Neural cell (in vitro differentiated cells): Measurements from ENCODE around the gene FOXI3. TPM values are rescaled to one million over a fixed set of nuclear protein-coding genes. Genes with fewer than 3 reads are reported as not detected.
"Not testable (repeated sequence)": the region's sequence is repeated elsewhere in the genome, so short reads cannot be mapped to it uniquely, and the experiment has no call there.

Experiments used
- H2AFZ ChIP-seq: fragments of 200-600, 300-800 bp; sonication (generic), shearing (Covaris generic); 2 replicates; pipeline ENCODE4 v1.6.0; 2014; ENCODE audit warnings: low read depth, mild to moderate bottlenecking, antibody characterized with exemption, low read length, moderate library complexity
- H3F3A ChIP-seq: fragments of 200-600 bp; shearing (Covaris generic); 2 replicates; pipeline ENCODE4 v1.6.1; 2016; ENCODE audit warnings: mild to moderate bottlenecking, moderate library complexity, mixed read lengths, antibody characterized with exemption, low read length; ENCODE audit not compliant: insufficient read depth, poor library complexity, severe bottlenecking
- H3K27ac ChIP-seq: fragments of 200-600, 300-800 bp; sonication (generic), shearing (Covaris generic); 2 replicates; pipeline ENCODE4 v1.5.1; 2014; ENCODE audit warnings: mild to moderate bottlenecking, low read length, moderate library complexity
- H3K27me3 ChIP-seq: fragments of 300-800, 200-600 bp; sonication (generic), shearing (Covaris generic); 2 replicates; pipeline ENCODE4 v1.6.0; 2014; ENCODE audit warnings: mild to moderate bottlenecking, low read depth, low read length, moderate library complexity; ENCODE audit not compliant: insufficient read depth
- H3K36me3 ChIP-seq: fragments of 300-800, 200-600 bp; sonication (generic), shearing (Covaris generic); 2 replicates; pipeline ENCODE4 v1.5.1; 2014; ENCODE audit warnings: mild to moderate bottlenecking, antibody characterized with exemption, low read length, moderate library complexity; ENCODE audit not compliant: insufficient read depth
- H3K4me2 ChIP-seq: fragments of 300-800, 200-600 bp; sonication (generic), shearing (Covaris generic); 2 replicates; pipeline ENCODE4 v1.6.0; 2014; ENCODE audit warnings: mild to moderate bottlenecking, low read length
- H3K4me3 ChIP-seq: fragments of 300-800, 200-600 bp; sonication (generic), shearing (Covaris generic); 2 replicates; pipeline ENCODE4 v1.5.1; 2014; ENCODE audit warnings: mild to moderate bottlenecking, low read length, moderate library complexity
- H3K79me2 ChIP-seq: fragments of 200-600 bp; shearing (Covaris generic); replicated peaks from 2 replicates; pipeline ENCODE4 v1.6.0; 2014; ENCODE audit warnings: mild to moderate bottlenecking, low read length, moderate library complexity; ENCODE audit not compliant: insufficient read depth
- H3K9ac ChIP-seq: fragments of 300-800, 200-600 bp; sonication (generic), shearing (Covaris generic); 2 replicates; pipeline ENCODE4 v1.6.1; 2016; ENCODE audit warnings: mild to moderate bottlenecking, low read length, mixed read lengths
- H3K9me2 ChIP-seq: fragments of 200-600 bp; shearing (Covaris generic); 2 replicates; pipeline ENCODE4 v1.6.1; 2016; ENCODE audit warnings: mild to moderate bottlenecking, low read length, mixed read lengths; ENCODE audit not compliant: insufficient read depth
- H3K9me3 ChIP-seq: fragments of 200-600, 300-800 bp; sonication (generic), shearing (Covaris generic); 2 replicates; pipeline ENCODE4 v1.6.1; 2016; ENCODE audit warnings: mild to moderate bottlenecking, mixed run types, low read length, moderate library complexity, mixed read lengths
- H4K20me1 ChIP-seq: fragments of 200-600 bp; shearing (Covaris generic); 2 replicates; pipeline ENCODE4 v1.6.1; 2016; ENCODE audit warnings: mild to moderate bottlenecking, mixed run types; ENCODE audit not compliant: insufficient read depth
- EP300 ChIP-seq: fragments of 450-650 bp; conservative IDR thresholded peaks from 2 replicates; pipeline ENCODE4 v1.6.1; 2014; ENCODE audit warnings: antibody characterized with exemption, mild to moderate bottlenecking, moderate library complexity; ENCODE audit not compliant: poor library complexity, severe bottlenecking
- EZH2 ChIP-seq: fragments of 200-600, 300-800 bp; shearing (Covaris generic), sonication (generic); IDR thresholded peaks from 2 replicates; pipeline ENCODE4 v1.6.1; 2014; ENCODE audit warnings: antibody characterized with exemption, low read length, borderline replicate concordance, mild to moderate bottlenecking; ENCODE audit not compliant: insufficient read depth, poor library complexity, severe bottlenecking
- MXI1 ChIP-seq: fragments of 450-650 bp; conservative IDR thresholded peaks from 2 replicates; pipeline ENCODE4 v1.6.1; 2014; ENCODE audit warnings: antibody characterized with exemption, mild to moderate bottlenecking; ENCODE audit not compliant: poor library complexity, severe bottlenecking
- POLR2AphosphoS5 ChIP-seq: IDR thresholded peaks from 2 replicates; pipeline ENCODE4 v1.6.1; 2012
- RAD21 ChIP-seq: fragments of 450-650 bp; conservative IDR thresholded peaks from 2 replicates; pipeline ENCODE4 v1.6.1; 2014; ENCODE audit warnings: antibody characterized with exemption, mild to moderate bottlenecking, moderate library complexity
- SMC3 ChIP-seq: fragments of 450-650 bp; conservative IDR thresholded peaks from 2 replicates; pipeline ENCODE4 v1.6.1; 2014; ENCODE audit warnings: antibody characterized with exemption, mild to moderate bottlenecking, moderate library complexity; ENCODE audit not compliant: poor library complexity
- TAF1 ChIP-seq: IDR thresholded peaks from 2 replicates; pipeline ENCODE4 v1.6.1; 2012; ENCODE audit warnings: low read depth
- polyA plus RNA-seq: library from polyadenylated mRNA; depleted of rRNA; stranded (reverse); fragments of >200 nt; gene quantifications from 2 replicates; pipeline ENCODE4 v1.2.3, GENCODE V29; 2014
- TF ChIP-seq, protein P1 (sequence below): IDR thresholded peaks from 2 replicates; pipeline ENCODE4 v1.6.1; 2012; ENCODE audit warnings: borderline replicate concordance
- TF ChIP-seq, protein P2 (sequence below): fragments of 450-650 bp; IDR thresholded peaks from 2 replicates; pipeline ENCODE4 v1.5.1; 2014; ENCODE audit warnings: antibody characterized with exemption, mild to moderate bottlenecking, moderate library complexity; ENCODE audit not compliant: poor library complexity, severe bottlenecking

Gene FOXI3
- polyA plus RNA-seq, 1 donor from 2014 or later = not detected

DNA sequence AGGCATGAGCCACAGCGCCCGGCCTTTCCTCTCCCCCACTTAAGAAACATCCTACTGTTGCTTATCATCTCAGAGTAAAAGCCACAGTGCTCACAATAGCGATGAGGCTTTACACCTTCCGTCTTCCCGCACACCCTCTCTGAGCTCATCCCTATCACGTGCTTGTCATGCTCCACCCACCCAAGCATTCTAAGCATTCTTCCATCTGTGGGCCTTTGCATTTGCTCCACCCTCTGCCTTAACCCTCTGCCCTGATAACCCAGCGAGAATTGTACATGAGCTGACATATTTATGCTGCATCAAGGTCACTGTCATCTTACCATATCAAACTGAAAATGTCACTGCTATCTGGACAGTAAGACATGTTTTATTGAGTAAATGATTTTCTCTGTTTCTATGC lies 22.6 kb downstream of the FOXI3 start:
- Histone ChIP-seq H3K27ac (no peak overlapping the region), H3K9ac (no peak overlapping the region), H3K79me2 (no peaks in the 10 kb centered on the region), H4K20me1 (no peaks in the 10 kb centered on the region), H3K4me2 (no peak overlapping the region), H3K27me3 (no peaks in the 10 kb centered on the region), H3K9me3 (no peaks in the 10 kb centered on the region), H2AFZ (no peak overlapping the region), H3F3A (no peaks in the 10 kb centered on the region), H3K9me2 (no peaks in the 10 kb centered on the region), H3K36me3 (no peaks in the 10 kb centered on the region), H3K4me3 (no peak overlapping the region)
- TF ChIP-seq, protein P1, sequence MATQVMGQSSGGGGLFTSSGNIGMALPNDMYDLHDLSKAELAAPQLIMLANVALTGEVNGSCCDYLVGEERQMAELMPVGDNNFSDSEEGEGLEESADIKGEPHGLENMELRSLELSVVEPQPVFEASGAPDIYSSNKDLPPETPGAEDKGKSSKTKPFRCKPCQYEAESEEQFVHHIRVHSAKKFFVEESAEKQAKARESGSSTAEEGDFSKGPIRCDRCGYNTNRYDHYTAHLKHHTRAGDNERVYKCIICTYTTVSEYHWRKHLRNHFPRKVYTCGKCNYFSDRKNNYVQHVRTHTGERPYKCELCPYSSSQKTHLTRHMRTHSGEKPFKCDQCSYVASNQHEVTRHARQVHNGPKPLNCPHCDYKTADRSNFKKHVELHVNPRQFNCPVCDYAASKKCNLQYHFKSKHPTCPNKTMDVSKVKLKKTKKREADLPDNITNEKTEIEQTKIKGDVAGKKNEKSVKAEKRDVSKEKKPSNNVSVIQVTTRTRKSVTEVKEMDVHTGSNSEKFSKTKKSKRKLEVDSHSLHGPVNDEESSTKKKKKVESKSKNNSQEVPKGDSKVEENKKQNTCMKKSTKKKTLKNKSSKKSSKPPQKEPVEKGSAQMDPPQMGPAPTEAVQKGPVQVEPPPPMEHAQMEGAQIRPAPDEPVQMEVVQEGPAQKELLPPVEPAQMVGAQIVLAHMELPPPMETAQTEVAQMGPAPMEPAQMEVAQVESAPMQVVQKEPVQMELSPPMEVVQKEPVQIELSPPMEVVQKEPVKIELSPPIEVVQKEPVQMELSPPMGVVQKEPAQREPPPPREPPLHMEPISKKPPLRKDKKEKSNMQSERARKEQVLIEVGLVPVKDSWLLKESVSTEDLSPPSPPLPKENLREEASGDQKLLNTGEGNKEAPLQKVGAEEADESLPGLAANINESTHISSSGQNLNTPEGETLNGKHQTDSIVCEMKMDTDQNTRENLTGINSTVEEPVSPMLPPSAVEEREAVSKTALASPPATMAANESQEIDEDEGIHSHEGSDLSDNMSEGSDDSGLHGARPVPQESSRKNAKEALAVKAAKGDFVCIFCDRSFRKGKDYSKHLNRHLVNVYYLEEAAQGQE = no peak
- TF ChIP-seq, protein P2, sequence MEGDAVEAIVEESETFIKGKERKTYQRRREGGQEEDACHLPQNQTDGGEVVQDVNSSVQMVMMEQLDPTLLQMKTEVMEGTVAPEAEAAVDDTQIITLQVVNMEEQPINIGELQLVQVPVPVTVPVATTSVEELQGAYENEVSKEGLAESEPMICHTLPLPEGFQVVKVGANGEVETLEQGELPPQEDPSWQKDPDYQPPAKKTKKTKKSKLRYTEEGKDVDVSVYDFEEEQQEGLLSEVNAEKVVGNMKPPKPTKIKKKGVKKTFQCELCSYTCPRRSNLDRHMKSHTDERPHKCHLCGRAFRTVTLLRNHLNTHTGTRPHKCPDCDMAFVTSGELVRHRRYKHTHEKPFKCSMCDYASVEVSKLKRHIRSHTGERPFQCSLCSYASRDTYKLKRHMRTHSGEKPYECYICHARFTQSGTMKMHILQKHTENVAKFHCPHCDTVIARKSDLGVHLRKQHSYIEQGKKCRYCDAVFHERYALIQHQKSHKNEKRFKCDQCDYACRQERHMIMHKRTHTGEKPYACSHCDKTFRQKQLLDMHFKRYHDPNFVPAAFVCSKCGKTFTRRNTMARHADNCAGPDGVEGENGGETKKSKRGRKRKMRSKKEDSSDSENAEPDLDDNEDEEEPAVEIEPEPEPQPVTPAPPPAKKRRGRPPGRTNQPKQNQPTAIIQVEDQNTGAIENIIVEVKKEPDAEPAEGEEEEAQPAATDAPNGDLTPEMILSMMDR = no peak
- no peak for TF ChIP-seq EP300
- TF ChIP-seq SMC3 = no peak
- TF ChIP-seq TAF1 = no peak
- TF ChIP-seq MXI1 = no peak
- TF ChIP-seq POLR2AphosphoS5 = no peak
- TF ChIP-seq RAD21 = no peak
- TF ChIP-seq EZH2 = no peak

DNA sequence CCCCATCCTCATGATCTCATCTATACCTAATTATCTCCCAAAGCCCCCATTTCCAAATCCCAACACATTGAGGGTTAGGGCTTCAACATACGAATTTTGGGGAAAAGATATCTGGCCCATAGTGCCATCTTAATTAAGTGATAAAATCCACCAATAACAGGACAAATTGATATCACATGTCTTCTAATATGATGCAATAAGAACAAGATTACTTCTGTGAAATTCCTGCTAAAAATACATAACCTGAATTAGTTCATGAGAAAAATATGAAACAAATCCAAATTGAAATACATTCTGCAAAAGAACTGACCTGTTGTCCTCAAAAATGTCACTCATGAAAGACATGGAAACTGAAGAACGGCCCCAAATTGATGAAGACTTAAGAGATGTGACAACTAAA lies 28.8 kb downstream of the FOXI3 start:
- H3K9ac ChIP-seq = no peak overlapping the region
- no peak overlapping the region for H3K4me2 ChIP-seq
- no peak overlapping the region for H3K27ac ChIP-seq
- no peaks in the 10 kb centered on the region for H3K9me2 ChIP-seq
- no peaks in the 10 kb centered on the region for H3K27me3 ChIP-seq
- H4K20me1 ChIP-seq = no peaks in the 10 kb centered on the region
- no peaks in the 10 kb centered on the region for H3K9me3 ChIP-seq
- no peak overlapping the region for H3K4me3 ChIP-seq
- H3K79me2 ChIP-seq = no peaks in the 10 kb centered on the region
- no peak for TF ChIP-seq SMC3
- no peak for TF ChIP-seq EZH2
- no peak for TF ChIP-seq POLR2AphosphoS5
- TF ChIP-seq MXI1 = no peak
- TF ChIP-seq, protein P2 = no peak
- TF ChIP-seq, protein P1 = no peak
- no peak for TF ChIP-seq RAD21
- no peak for TF ChIP-seq TAF1
- TF ChIP-seq EP300 = no peak
- H2AFZ ChIP-seq = no peak overlapping the region
- no peaks in the 10 kb centered on the region for H3F3A ChIP-seq
- no peaks in the 10 kb centered on the region for H3K36me3 ChIP-seq

DNA sequence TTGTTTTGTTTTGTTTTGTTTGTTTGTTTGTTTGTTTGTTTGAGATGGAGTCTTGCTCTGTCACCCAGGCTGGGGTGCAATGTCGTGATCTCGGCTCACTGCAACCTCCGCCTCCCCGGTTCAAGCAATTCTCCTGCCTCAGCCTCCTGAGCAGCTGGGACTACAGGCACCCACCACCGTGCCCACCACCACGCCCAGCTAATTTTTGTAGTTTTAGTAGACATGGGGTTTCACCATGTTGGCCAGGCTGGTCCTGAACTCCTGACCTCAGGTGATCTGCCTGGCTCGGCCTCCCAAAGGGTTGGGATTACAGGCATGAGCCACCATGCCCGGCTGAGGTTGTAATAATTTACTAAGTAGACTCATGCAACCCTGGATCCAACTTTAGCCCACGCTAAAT lies 33.4 kb downstream of the FOXI3 start:
- not testable (repeated sequence) for H3F3A ChIP-seq, H3K79me2 ChIP-seq, H3K36me3 ChIP-seq, H3K4me2 ChIP-seq, H3K27ac ChIP-seq, H3K9ac ChIP-seq, H3K9me2 ChIP-seq, H4K20me1 ChIP-seq, H2AFZ ChIP-seq, H3K9me3 ChIP-seq, H3K27me3 ChIP-seq, H3K4me3 ChIP-seq
